Measurements from ENCODE around the gene RBM39. TPM values are rescaled to one million over a fixed set of nuclear protein-coding genes. Genes with fewer than 3 reads are reported as not detected.

Gene RBM39
- total RNA-seq, 1 donor from 2014 or later, result 370 TPM

- Histone ChIP-seq H3K27ac (no peak overlapping the region), H3K4me1 (peaks cover 79% of the 10 kb centered on the region), H3K36me3 (peaks cover 4 to 68% of the 10 kb centered on the region in 2 donors), H3K9me3 (no peaks in the 10 kb centered on the region), H3K4me3 (no peak overlapping the region), H3K27me3 (no peaks in the 10 kb centered on the region)
- no peak for DNase-seq (ENCODE audit: extremely low spot score in 2 of 2)
- TF ChIP-seq POLR2AphosphoS5 (IDR thresholded peaks at IDR 0.05; ENCODE audit: insufficient read depth in 1 of 2, low read depth in 1 of 2), result no peak
- TF ChIP-seq, protein P1, sequence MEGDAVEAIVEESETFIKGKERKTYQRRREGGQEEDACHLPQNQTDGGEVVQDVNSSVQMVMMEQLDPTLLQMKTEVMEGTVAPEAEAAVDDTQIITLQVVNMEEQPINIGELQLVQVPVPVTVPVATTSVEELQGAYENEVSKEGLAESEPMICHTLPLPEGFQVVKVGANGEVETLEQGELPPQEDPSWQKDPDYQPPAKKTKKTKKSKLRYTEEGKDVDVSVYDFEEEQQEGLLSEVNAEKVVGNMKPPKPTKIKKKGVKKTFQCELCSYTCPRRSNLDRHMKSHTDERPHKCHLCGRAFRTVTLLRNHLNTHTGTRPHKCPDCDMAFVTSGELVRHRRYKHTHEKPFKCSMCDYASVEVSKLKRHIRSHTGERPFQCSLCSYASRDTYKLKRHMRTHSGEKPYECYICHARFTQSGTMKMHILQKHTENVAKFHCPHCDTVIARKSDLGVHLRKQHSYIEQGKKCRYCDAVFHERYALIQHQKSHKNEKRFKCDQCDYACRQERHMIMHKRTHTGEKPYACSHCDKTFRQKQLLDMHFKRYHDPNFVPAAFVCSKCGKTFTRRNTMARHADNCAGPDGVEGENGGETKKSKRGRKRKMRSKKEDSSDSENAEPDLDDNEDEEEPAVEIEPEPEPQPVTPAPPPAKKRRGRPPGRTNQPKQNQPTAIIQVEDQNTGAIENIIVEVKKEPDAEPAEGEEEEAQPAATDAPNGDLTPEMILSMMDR (IDR thresholded peaks at IDR 0.05), result no peak
- no peak for TF ChIP-seq POLR2A (IDR thresholded peaks at IDR 0.05)
- intact Hi-C loops (cut with DNase I), result loop anchor here (10.0 kb wide), 1 partner anchor 146 kb away; no protein-coding TSS in a partner anchor
Measured at GRCh38 chr20:35738410-35739179, 3.5 kb downstream of the RBM39 start.

DNA sequence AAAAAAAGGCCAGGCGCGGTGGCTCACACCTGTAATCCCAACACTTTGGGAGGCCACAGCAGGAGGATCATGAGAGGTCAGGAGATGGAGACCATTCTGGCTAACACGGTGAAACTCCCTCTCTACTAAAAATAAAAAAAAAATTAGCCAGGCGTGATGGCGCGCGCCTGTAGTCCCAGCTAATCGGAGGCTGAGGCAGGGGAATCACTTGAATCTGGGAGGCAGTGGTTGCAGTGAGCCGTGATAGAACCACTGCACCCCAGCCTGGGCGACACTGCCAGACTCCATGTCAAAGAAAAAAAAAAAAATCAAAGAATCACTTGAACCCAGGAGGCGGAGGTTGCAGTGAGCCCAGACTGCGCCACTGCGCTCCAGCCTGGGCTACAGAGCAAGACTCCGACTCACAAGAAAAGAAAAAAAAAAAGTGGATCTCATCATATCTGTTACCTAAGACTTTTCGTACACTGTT, 4.2 kb downstream of the RBM39 start:
- Histone ChIP-seq H3K27ac (no peak overlapping the region), H3K9me3 (no peaks in the 10 kb centered on the region), H3K36me3 (peaks cover 4 to 75% of the 10 kb centered on the region in 2 donors), H3K4me3 (no peak overlapping the region), H3K4me1 (peaks cover 79% of the 10 kb centered on the region), H3K27me3 (no peaks in the 10 kb centered on the region)
- TF ChIP-seq POLR2AphosphoS5 (IDR thresholded peaks at IDR 0.05; ENCODE audit: insufficient read depth in 1 of 2, low read depth in 1 of 2), result no peak
- TF ChIP-seq, protein P1 (IDR thresholded peaks at IDR 0.05), result no peak
- TF ChIP-seq POLR2A (IDR thresholded peaks at IDR 0.05), result no peak
- no peak for DNase-seq (ENCODE audit: extremely low spot score in 2 of 2)
- intact Hi-C loops (cut with DNase I), result loop anchor here (10.0 kb wide), 1 partner anchor 147 kb away; no protein-coding TSS in a partner anchor

DNA sequence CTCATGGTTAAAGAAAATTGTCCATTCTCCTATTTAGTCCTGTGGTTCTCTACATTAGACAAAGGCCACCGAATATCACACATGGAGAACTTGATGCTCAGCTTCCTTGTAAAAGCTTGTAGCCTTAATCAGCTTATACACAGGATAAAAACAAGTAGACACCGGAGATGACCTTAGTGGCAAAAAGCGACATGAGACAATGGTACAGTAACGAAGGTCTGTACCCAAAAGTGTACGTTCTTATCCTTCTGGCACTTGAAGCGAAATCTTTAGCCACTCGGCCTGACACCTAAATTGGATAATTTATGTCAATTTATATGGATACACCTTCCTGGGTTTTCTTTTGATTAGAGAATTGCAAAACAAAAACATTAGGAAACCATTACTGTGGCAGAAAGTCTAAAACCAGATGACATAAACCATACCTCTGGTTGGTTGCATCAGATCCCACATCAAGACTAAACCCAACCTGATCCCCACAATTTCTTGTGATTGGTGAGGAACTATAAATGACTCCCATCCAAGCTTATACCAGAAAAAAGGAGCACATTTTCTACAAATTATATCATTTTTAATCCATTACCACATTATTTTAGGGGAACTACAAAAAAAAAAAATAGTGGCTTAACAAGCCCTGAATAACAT, 6.1 kb downstream of the RBM39 start:
- H3K27ac ChIP-seq, result no peak overlapping the region
- H3K4me3 ChIP-seq, result no peak overlapping the region
- TF ChIP-seq POLR2AphosphoS5 (IDR thresholded peaks at IDR 0.05; ENCODE audit: insufficient read depth in 1 of 2, low read depth in 1 of 2) (no peak), POLR2A (IDR thresholded peaks at IDR 0.05) (no peak)
- TF ChIP-seq, protein P1 (IDR thresholded peaks at IDR 0.05), result no peak
- no peak for DNase-seq (ENCODE audit: extremely low spot score in 2 of 2)
- H3K4me1 ChIP-seq, result peaks cover 97% of the 10 kb centered on the region
- intact Hi-C loops (cut with DNase I), result loop anchor here (10.0 kb wide), 1 partner anchor 149 kb away; no protein-coding TSS in a partner anchor
- H3K36me3 ChIP-seq, result peaks cover 4 to 88% of the 10 kb centered on the region in 2 donors
- H3K27me3 ChIP-seq, result no peaks in the 10 kb centered on the region
- no peaks in the 10 kb centered on the region for H3K9me3 ChIP-seq

- H3K27ac ChIP-seq, result no peak overlapping the region
- H3K36me3 ChIP-seq, result peaks cover 4 to 92% of the 10 kb centered on the region in 2 donors
- H3K4me3 ChIP-seq, result no peak overlapping the region
- H3K4me1 ChIP-seq, result peaks cover 100% of the 10 kb centered on the region
- TF ChIP-seq POLR2AphosphoS5 (IDR thresholded peaks at IDR 0.05; ENCODE audit: insufficient read depth in 1 of 2, low read depth in 1 of 2), result no peak
- TF ChIP-seq POLR2A (IDR thresholded peaks at IDR 0.05), result no peak
- TF ChIP-seq, protein P1 (IDR thresholded peaks at IDR 0.05), result no peak
- intact Hi-C loops (cut with DNase I), result loop anchor here (10.0 kb wide), 1 partner anchor 150 kb away; no protein-coding TSS in a partner anchor
- DNase-seq (ENCODE audit: extremely low spot score in 2 of 2), result no peak
- no peaks in the 10 kb centered on the region for H3K27me3 ChIP-seq
- H3K9me3 ChIP-seq, result no peaks in the 10 kb centered on the region
Measured at GRCh38 chr20:35734777-35735649, 7.0 kb downstream of the RBM39 start.
